GM21528 (cell line): ENCODE data around the gene FAT2.

ENCODE experiments used
- ATAC-seq: cut with Tn5 transposase; IDR thresholded peaks from one replicate; pipeline ENCODE4 v1.9.1; 2021; ENCODE audit warnings: mild to moderate bottlenecking, moderate library complexity; ENCODE audit not compliant: unreplicated experiment, low FRiP score

FAT2 gene, protein sequence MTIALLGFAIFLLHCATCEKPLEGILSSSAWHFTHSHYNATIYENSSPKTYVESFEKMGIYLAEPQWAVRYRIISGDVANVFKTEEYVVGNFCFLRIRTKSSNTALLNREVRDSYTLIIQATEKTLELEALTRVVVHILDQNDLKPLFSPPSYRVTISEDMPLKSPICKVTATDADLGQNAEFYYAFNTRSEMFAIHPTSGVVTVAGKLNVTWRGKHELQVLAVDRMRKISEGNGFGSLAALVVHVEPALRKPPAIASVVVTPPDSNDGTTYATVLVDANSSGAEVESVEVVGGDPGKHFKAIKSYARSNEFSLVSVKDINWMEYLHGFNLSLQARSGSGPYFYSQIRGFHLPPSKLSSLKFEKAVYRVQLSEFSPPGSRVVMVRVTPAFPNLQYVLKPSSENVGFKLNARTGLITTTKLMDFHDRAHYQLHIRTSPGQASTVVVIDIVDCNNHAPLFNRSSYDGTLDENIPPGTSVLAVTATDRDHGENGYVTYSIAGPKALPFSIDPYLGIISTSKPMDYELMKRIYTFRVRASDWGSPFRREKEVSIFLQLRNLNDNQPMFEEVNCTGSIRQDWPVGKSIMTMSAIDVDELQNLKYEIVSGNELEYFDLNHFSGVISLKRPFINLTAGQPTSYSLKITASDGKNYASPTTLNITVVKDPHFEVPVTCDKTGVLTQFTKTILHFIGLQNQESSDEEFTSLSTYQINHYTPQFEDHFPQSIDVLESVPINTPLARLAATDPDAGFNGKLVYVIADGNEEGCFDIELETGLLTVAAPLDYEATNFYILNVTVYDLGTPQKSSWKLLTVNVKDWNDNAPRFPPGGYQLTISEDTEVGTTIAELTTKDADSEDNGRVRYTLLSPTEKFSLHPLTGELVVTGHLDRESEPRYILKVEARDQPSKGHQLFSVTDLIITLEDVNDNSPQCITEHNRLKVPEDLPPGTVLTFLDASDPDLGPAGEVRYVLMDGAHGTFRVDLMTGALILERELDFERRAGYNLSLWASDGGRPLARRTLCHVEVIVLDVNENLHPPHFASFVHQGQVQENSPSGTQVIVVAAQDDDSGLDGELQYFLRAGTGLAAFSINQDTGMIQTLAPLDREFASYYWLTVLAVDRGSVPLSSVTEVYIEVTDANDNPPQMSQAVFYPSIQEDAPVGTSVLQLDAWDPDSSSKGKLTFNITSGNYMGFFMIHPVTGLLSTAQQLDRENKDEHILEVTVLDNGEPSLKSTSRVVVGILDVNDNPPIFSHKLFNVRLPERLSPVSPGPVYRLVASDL (N-terminal part only)

GRCh38 chr5:151591144-151591819, at the start of gene FAT2:
TSS of gene FAT2 (minus strand) at chr5:151591331. CDS start at chr5:151568931, 22,400 bp downstream.
- ATAC-seq, result no peak

- ATAC-seq, result no peak
Observed at GRCh38 chr5:151638619-151639018, 47.5 kb upstream of the FAT2 start.

DNA sequence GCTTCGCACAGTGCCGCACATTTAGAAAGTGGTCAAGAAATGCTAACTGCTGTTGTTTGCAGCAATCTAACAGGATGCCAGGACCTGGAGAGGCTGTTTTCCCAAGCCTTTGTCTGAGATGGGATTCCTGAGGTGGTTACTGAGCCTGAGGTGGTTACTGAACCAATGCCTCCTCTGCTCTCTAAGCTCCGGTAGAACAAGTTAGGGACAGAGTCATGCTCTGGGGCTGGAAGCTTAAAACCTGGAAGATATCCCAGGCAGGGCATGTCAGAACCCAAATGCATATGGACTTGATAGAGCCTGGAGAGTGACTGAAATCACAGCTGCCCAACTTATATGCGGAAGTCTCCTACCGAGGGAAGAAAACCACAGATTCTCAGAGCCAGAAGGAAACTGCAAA, 46.5 kb upstream of the FAT2 start:
- ATAC-seq, result no peak

GRCh38 chr5:151633892-151634291, 42.8 kb upstream of the FAT2 start:
- ATAC-seq, result no peak

GRCh38 chr5:151632941-151633340, 41.8 kb upstream of the FAT2 start:
- no peak for ATAC-seq

DNA sequence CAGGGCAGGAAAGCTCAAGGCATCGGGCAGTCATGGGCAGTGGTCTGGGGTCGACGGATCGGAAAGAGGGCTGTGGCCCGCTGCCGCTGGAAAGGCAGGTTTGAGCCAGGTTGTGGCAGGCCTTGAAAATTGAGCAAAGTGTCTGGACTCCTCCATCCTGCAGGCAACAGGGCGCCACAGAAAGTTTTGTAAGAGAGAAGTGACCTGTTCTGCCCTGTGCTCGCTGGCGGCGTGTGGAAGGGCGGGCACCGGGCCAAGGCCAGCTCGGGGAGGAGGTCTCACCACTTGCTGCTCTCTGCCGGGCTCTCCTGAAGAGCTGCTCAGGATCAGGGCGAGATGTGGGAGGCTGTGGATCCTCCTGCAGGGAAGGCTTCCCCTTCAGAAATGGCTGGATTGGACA, 41.4 kb upstream of the FAT2 start:
- ATAC-seq, result no peak

- no peak for ATAC-seq
Observed at GRCh38 chr5:151631941-151632340, 40.8 kb upstream of the FAT2 start.

GRCh38 chr5:151630088-151630487, 39.0 kb upstream of the FAT2 start:
- ATAC-seq, result no peak

DNA sequence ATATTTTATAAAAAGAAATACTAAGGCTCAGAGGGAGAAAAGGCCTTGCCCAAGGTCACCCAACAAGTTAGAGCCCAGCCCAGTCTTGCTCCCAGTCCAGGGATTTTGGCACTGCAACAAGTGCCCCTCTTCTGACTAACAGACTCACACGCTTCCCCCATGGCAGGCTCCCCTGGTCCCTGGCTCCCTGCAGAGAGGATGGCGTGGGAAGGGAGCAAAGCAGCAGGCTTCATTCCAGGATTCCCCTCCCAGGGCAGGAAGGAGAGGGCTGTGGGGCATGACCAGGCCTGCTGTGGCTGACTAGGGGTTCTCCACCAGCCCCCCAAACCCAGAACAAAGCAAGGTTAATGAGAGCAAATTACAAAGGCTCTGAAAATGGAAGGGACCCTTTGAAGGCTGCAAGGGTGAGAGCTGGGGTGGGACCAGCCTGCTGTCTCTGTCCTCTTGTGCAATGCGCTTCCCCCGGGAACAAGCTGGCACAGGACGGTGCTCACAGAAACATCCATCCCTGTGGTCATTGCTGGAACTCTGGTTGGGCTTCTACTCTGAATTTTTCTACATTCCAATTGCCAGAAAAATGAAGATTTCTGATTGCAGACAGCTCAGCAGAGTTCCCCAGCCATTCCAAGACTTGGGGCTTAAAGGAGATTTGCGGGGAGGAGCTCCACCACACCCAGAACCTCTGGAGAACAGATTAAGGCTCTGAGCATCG, 37.1 kb upstream of the FAT2 start:
- ATAC-seq, result no peak

GRCh38 chr5:151627650-151628049, 36.5 kb upstream of the FAT2 start:
- ATAC-seq, result no peak

DNA sequence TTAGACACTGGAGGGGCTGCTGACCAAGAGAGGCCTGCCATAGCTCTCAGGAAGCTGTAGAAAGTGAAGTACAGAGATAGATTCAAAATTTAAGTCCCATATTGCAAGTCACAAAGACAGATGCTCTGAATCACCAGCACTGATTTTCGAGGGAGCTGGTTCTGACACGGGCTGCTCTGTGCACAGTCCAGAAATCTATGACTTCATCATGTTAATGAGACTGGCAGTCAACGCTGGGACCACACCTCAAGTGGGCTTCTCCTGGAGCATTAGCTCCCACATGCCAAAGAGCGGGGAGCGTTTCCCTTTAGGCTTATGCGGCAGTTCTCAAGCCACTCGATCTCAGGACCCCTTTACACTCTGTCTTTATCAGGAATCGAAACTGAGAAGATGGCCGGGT, 34.2 kb upstream of the FAT2 start:
- no peak for ATAC-seq

- ATAC-seq, result no peak
Observed at GRCh38 chr5:151624476-151624875, 33.3 kb upstream of the FAT2 start.

DNA sequence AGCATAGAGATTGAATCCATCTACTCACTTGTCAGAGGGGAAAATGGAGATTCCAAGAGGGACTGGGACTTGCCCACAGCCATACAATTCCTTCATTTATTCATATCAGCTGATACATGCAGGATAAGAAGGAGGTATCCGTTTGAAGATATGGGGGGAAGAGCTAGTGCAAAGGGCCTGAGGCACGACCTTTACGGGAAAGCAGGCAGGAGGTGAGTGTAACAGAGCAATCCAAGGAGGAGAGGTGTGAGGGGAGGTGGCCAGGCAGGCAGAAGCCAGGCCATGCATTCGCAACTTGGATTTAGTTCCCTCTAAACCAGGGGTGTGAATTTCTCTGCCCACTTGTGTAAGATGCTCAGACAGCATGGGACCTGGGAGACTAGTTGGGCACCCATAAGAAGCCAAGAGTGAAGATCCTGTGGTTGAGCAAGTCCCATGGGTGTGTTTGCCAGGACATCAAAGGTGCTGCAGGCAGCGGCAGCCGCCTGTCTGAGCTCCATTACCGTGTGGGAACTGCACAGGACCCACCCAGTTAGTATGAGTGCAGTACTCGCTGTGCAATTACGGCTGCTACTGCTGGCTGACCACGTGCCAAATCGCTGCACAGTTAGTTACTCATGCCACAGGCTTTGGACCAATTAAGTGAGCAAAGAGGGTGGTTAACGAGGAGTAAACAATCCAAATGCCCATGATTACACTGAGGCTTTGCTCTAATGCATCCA, 31.4 kb upstream of the FAT2 start:
- no peak for ATAC-seq

GRCh38 chr5:151620461-151620840, 29.3 kb upstream of the FAT2 start:
- ATAC-seq, result no peak

DNA sequence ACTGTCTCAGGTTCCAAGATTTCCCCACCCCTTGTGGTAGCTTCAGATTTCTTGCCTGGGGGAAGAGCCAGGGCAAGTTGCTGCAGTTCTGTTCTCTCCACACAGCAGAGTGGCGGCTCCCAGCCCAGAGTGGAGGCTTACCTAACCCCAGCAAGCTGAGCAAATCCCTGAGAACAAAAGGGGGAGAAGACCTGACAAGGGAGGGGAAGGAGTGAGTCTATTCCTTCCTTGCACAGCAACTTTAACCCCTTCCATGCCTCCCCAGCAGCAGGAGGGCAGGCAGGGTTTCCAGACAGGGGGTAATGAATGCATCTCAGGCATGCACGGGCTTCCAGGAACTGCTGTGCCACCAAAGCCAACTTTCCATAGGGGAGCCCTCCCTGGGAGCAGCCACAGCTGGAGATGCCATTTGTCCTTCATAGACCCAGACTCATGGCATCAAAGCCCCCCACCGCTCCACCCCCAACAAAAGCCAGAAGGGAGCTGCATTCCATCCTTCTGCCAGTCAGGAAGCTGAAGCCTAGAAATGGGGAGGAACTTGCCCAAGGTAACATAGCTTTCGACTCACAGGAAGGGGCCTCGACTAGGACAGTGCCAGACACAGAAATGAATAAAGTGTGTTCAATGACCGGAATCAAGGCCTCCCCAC, 28.8 kb upstream of the FAT2 start:
- no peak for ATAC-seq

GRCh38 chr5:151618907-151619306, 27.8 kb upstream of the FAT2 start:
- ATAC-seq, result no peak

DNA sequence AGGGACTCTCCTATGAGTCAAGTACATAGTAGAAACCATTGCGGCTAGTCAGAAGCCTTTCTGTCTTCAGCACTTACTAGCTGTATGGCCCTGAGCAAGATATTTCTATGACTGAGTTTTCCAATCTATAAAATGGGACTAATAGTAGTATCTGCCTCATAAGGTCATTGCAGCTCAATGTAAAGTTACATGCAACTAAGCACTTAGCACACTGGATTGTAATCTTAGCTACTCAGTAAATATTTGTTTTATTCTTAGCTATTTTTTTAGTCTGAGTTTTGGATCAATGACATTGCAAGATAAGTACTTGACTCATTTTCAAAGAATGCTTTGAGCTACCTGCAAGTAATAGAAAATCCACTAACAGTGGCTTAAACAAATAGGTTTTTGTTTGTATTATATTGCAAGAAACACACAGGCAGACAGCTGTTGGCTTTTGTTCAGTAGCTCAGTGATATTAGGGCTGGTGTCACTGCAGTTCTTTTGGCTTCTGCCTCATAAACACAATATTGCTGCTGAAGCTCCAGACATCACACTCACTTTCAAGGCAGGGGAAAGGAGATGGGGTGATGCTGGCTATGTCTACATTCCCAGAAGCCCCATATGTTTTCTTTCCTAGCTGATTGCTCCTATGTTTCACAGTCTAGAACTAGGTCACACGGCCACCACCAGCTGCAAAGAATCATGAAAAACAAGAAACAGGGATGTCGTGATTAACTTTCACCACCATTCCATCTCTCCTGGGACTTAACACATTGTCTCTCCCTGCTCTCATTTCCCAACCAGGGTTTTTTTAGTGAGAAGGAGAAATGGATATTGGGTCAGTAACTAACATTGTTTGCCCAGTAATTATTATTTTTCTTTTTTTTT, 26.9 kb upstream of the FAT2 start:
- ATAC-seq, result no peak
